ENCODE results near the gene THOC6. TPM values are rescaled to one million over a fixed set of nuclear protein-coding genes. Genes with fewer than 3 reads are reported as not detected.
"Not testable (repeated sequence)": the region's sequence is repeated elsewhere in the genome, so short reads cannot be mapped to it uniquely, and the experiment has no call there.

Gene THOC6
- total RNA-seq, 1 experiment from 2014 or later, result 18.7 TPM

DNA sequence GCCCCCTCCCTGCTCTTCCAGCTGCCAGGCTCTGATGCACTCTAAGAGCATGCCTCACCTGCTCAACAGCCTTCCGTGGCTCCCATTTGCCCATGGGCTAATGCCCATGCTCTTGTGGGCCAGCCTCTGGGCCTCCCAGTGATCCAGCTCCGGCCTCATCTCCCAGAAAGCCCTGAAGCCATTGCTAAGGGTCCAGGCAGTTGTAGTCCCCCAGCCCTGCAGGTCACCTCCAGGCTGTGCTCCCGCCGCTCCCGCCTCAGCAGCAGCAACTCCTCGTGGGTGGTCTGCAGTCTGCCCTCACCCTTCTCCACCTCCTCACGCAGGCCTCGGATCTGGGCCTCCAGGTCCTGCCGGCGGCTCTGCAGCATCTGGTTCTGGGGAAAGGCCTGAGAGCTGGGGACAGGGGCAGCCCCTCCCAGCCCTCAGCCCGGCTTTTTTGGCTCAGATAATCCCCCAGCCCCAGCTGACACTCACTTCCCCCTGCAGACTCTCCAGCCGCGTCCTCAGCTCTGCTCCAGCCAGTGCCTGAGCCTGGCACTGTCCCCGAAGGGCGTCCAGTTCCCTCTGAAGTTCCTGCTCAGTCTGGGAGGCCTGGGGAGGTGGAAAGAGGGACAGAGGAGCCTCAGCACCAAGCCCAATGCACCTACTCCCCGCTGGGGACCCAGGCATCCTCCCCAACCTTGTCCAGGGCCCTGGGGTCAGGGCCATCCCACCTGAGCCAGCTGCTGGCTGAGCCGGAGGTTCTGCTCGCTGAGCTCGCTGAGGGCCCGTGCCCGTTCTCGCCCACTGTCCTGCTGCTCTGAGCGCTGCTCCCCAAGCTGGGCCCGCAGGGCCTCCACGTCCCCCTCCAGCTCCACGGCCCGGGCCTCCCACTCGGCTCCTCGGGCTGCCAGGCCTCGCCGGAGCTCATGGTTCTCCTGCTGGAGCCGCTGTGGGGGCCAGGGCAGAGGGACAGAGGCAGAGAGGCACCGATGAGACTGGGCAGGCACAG lies 6.7 kb downstream of the THOC6 start:
- DNase-seq (ENCODE audit: low read depth), result no peak

- no peak for DNase-seq (ENCODE audit: low read depth)
Observed at GRCh38 chr16:3032624-3033023, 8.8 kb downstream of the THOC6 start.

DNA sequence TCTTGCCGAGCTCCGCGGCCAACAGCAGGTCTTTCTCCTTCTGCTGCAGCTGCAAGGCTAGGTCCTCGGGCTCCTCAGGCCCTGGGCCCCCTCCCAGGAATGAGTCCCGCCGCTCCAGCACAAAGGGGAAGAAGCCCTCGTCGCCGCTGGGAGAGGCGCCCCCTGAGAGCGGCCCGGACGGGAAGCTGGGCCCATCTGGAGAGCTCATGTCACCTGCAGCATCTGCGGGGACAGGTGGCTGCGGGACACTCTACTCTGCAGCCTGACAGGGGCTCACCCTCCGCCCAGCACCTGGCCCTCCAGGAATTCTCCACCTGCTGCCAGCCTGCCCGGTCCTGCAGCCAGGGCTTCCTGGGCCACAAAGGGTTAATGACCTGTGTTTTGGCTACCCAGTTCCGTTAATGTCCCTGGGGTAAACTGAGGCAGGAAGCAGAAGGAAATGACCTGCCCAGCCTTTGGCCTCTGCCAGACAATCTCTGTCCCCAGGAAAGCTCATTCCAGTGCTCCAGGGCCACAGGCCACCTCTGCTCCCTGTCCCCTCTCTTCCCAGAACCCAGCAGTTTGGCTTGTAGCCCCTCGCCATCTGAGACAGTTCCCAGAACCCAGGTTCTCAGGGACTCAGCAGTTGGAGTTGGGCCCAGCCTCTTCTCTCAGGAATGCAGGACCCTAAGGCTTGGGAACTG lies 11.6 kb downstream of the THOC6 start:
- no peak for DNase-seq (ENCODE audit: low read depth)

- DNase-seq (ENCODE audit: low read depth), result no peak
Observed at GRCh38 chr16:3035972-3036725, 12.3 kb downstream of the THOC6 start.

DNA sequence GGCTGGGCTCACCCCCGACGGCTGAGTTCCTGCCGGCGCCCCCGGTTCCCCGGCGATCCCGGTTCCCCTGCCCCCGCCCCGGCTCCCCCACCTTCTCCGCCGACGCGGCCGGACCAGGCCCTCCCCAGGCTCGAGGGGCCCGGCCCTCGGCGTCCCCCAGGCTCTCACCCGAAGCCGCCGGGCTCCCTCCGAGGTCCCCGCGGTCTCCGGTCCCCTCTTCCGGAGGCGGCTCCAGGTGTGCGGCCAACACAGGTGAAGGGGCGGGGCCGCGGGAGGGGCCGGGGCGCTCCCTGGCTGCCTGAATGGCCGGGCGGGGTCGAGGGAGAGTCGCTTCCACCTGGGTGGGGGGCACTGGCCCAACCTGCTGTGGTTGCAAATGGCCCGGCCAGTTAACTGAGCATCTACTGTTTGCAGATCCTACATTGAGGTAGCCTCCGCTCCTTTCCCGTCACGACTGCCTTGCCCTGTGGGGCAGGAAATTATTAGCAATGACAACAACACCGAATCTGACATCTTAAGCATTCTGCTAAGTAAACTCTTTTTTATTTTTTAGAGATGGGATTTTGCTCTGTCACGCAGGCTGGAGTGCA lies 13.0 kb downstream of the THOC6 start, which contains the start of gene BICDL2:
Gene BICDL2, minus strand, starts transcription at position 219 of the 590 bp plus-strand sequence. CDS start 1,448 bp downstream, outside the sequence.
- no peak for DNase-seq (ENCODE audit: low read depth)

- DNase-seq (ENCODE audit: low read depth), result no peak
Observed at GRCh38 chr16:3038256-3038655, 14.4 kb downstream of the THOC6 start.

- no peak for DNase-seq (ENCODE audit: low read depth)
Observed at GRCh38 chr16:3038896-3039295, 15.1 kb downstream of the THOC6 start.

GRCh38 chr16:3042376-3042775 lies 18.5 kb downstream of the THOC6 start:
- no peak for DNase-seq (ENCODE audit: low read depth)

DNA sequence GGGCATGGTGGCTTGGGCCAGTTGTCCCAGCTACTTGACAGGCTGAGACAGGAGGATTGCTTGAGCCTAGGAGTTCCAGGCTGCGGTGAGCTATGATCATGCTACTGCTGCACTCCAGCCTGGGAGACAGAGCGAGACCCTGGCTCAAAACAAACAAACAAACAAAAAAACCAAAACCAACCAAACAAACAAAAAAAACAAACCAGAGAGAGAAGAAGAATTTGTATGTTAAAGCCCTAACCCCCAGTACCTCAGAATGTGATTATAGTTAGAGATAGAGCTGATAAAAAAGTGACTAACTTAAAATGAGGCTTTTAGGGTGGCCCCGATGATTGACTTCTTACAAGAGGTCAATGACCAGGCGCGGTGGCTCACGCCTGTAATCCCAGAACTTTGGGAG lies 20.9 kb downstream of the THOC6 start:
- no peak for DNase-seq (ENCODE audit: low read depth)

GRCh38 chr16:3045758-3046640 lies 22.2 kb downstream of the THOC6 start, which contains the start of gene MMP25:
TSS of gene MMP25 (plus strand) at chr16:3046561. CDS start at chr16:3046918, 357 bp downstream.
- no peak for DNase-seq (ENCODE audit: low read depth)

GRCh38 chr16:3046641-3047386 lies 23.0 kb downstream of the THOC6 start:
- no peak for DNase-seq (ENCODE audit: low read depth)

DNA sequence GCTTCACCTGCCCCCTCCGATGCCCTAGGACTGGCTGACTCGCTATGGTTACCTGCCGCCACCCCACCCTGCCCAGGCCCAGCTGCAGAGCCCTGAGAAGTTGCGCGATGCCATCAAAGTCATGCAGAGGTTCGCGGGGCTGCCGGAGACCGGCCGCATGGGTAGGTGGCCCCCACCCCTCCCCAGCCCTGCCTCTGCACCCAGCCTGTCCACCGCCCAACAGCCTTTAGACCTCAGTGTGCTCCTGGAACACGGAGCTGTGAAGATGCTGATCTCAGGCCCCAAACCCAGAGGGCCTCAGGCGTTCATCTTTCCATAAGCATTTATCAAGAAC lies 23.5 kb downstream of the THOC6 start:
- DNase-seq (ENCODE audit: low read depth), result no peak

DNA sequence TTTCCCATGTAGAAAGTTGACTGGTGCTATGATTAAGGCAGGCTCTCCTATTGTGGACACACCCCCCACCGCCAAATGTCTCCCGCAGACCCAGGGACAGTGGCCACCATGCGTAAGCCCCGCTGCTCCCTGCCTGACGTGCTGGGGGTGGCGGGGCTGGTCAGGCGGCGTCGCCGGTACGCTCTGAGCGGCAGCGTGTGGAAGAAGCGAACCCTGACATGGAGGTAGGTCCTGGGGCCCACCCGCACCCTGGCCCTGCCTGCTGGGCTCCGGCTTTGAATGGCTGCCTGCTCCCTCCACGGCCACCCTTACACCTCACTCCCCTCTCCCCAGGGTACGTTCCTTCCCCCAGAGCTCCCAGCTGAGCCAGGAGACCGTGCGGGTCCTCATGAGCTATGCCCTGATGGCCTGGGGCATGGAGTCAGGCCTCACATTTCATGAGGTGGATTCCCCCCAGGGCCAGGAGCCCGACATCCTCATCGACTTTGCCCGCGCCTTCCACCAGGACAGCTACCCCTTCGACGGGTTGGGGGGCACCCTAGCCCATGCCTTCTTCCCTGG lies 26.2 kb downstream of the THOC6 start:
- DNase-seq (ENCODE audit: low read depth), result no peak

DNA sequence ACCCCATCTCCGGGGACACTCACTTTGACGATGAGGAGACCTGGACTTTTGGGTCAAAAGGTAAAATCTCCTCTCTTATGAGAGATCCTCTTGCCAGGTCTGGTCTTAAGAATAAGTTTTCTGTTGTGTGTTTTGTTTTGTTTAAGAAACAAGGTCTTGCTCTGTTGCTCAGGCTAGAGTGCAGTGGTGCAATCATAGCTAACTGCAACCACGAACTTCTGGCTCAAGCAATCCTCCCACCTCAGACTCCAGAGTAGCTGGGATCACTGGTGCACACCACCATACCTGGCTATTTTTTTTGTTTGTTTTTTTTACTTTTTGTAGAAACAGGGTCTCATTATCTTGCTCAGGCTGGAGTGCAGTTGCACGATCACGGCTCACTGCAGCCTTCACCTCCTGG lies 26.7 kb downstream of the THOC6 start:
- DNase-seq (ENCODE audit: low read depth), result no peak

- no peak for DNase-seq (ENCODE audit: low read depth)
Observed at GRCh38 chr16:3051009-3051408, 27.2 kb downstream of the THOC6 start.

GRCh38 chr16:3051494-3051893 lies 27.7 kb downstream of the THOC6 start:
- DNase-seq (ENCODE audit: low read depth), result no peak

- DNase-seq (ENCODE audit: low read depth), result not testable (repeated sequence)
Observed at GRCh38 chr16:3052571-3053329, 28.9 kb downstream of the THOC6 start.

GRCh38 chr16:3053330-3053710 lies 29.5 kb downstream of the THOC6 start:
- not testable (repeated sequence) for DNase-seq (ENCODE audit: low read depth)
